Right lobe of liver (tissue), 6 donors: Measurements from ENCODE around the gene CALY. TPM values are rescaled to one million over a fixed set of nuclear protein-coding genes. Genes with fewer than 3 reads are reported as not detected.

ENCODE experiments used
- ATAC-seq, 4 donors: fragments of 200-7000 bp; cut with Tn5 transposase; one replicate each; pipeline ENCODE4 v1.9.1; 2020; ENCODE audit warnings: mild to moderate bottlenecking in 4 of 4, moderate library complexity in 4 of 4
- DNase-seq, 3 donors: peaks; one replicate each; pipeline ENCODE4 v3.0.0-alpha.2; 2020
- H3K27ac ChIP-seq, 3 donors: fragments of 200-600 bp; one replicate each; pipeline ENCODE4 v1.8.0; 2022
- H3K27me3 ChIP-seq, 2 donors: fragments of 200-600 bp; one replicate each; pipeline ENCODE4 v1.8.0; 2022
- H3K36me3 ChIP-seq, 4 donors: fragments of 200-600 bp; sonication (generic) in 1 of 4; one replicate each; pipeline versions ENCODE4 v1.5.1 to v1.8.0; 2017 to 2022; ENCODE audit warnings: control low read depth in 1 of 4
- H3K4me1 ChIP-seq, 4 donors: fragments of 200-600 bp; sonication (generic) in 1 of 4; one replicate each; pipeline versions ENCODE4 v1.5.1 to v1.8.0; 2017 to 2022; ENCODE audit warnings: control low read depth in 1 of 4
- H3K4me3 ChIP-seq, 3 donors: fragments of 200-600 bp; one replicate each; pipeline ENCODE4 v1.8.0; 2022
- H3K9me3 ChIP-seq, 4 donors: fragments of 200-600 bp; sonication (generic) in 1 of 4; one replicate each; pipeline versions ENCODE4 v1.5.1 to v1.8.0; 2017 to 2022; ENCODE audit warnings: control low read depth in 1 of 4
- CTCF ChIP-seq, 4 donors: fragments of 200-600 bp in 3 of 4; fragments of 450-650 bp in 1 of 4; IDR thresholded peaks; one replicate each; pipeline versions ENCODE4 v1.5.1 to v1.8.0; 2016 to 2022; ENCODE audit warnings: antibody characterized with exemption in 4 of 4, mild to moderate bottlenecking in 2 of 4
- POLR2A ChIP-seq: fragments of 450-650 bp; IDR thresholded peaks from one replicate; pipeline ENCODE4 v1.6.1; 2017; ENCODE audit warnings: antibody characterized with exemption, mild to moderate bottlenecking
- WGBS: methylation state at CpG from one replicate; pipeline ENCODE4 v1.1.6; 2018; ENCODE audit warnings: low coverage, low lambda C conversion rate; ENCODE audit not compliant: insufficient coverage; ENCODE audit errors: missing lambda C conversion rate; 5-methylcytosine and 5-hydroxymethylcytosine counted together
- intact Hi-C, 2 donors: fragments of 100-400 bp; cut with DNase I; formaldehyde crosslinking; loops; one replicate each; pipeline versions ENCODE4 v1.11.2 to v1.14.1; 2022
- long read RNA-seq: library from polyadenylated mRNA; unstranded; transcript quantifications from one replicate; pipeline ENCODE4 v2.0.0, GENCODE V29; 2019
- total RNA-seq, 6 experiments: library from RNA; depleted of rRNA in 2 of 6; stranded (reverse); fragments of >200 nt in 2 of 6; fragmentation: NEBNext Ultra II Directional in 3 of 6; extraction: Animal tissue kit (Norgen Biotek cat#: 25700) in 3 of 6; gene quantifications; one replicate each; pipeline versions ENCODE4 v1.1.0 to v1.2.4, GENCODE V29; 2016 to 2023
- donor health status: DM: no; HTN: yes; CAD: no.
- donor health status: DM: no; HTN: no; CAD: no.
- donor health status: DM: no; HTN: no; CAD: no.
- donor health status: DM: no; HTN: yes; CAD: no.
- donor health status: DM: no; HTN: yes; CAD: no.

Gene CALY
- total RNA-seq: not detected
- long read RNA-seq: 0 reads

- ATAC-seq (no peak), DNase-seq (no peak)
- Histone ChIP-seq H3K36me3 (no peaks in the 10 kb centered on the region), H3K4me1 (peaks cover 0 to 11% (median 0%) of the 10 kb centered on the region in 4 donors), H3K27me3 (peaks cover 0 to 22% of the 10 kb centered on the region in 2 donors), H3K9me3 (no peaks in the 10 kb centered on the region), H3K27ac (no peak within 1 kb of the TSS), H3K4me3 (no peak within 1 kb of the TSS)
- WGBS: 25% methylated on average over 9 of the region's 63 CpGs
- intact Hi-C loops: no loop called here
- TF ChIP-seq CTCF (IDR thresholded peaks at IDR 0.05) (no peak), POLR2A (no peak)
Observed at GRCh38 chr10:133336577-133337369, at the start of gene CALY. Gene CALY, minus strand, starts transcription at chr10:133336896. Its CDS starts 7,907 bp downstream, at chr10:133328989.

- whole genome bisulfite sequencing: 93% methylated on average over 2 of the region's 2 CpGs
- Histone ChIP-seq H3K27me3 (no peaks in the 10 kb centered on the region), H3K4me3 (no peak overlapping the region), H3K4me1 (peaks cover 0 to 1% (median under 1%) of the 10 kb centered on the region in 4 donors), H3K9me3 (no peaks in the 10 kb centered on the region), H3K27ac (no peak overlapping the region), H3K36me3 (no peaks in the 10 kb centered on the region)
- peak in 2 of 3 donors; percentile 2 to 5 for DNase-seq
- intact Hi-C loops: no loop called here
- TF ChIP-seq POLR2A: no peak
- TF ChIP-seq CTCF (IDR thresholded peaks at IDR 0.05): no peak
- ATAC-seq: no peak
Observed at GRCh38 chr10:133385214-133385613, 48.5 kb upstream of the CALY start.

- WGBS: 75% methylated on average over 4 of the region's 13 CpGs
Observed at GRCh38 chr10:133384071-133384470, 47.4 kb upstream of the CALY start.

GRCh38 chr10:133383551-133383950, 46.9 kb upstream of the CALY start:
- DNase-seq: peak in 1 of 3 donors; percentile 2

More at GRCh38 chr10:133384071-133384470, 47.4 kb upstream of the CALY start:
- TF ChIP-seq CTCF (IDR thresholded peaks at IDR 0.05) (no peak), POLR2A (no peak)
- no peak overlapping the region for H3K27ac ChIP-seq
- H3K36me3 ChIP-seq: no peaks in the 10 kb centered on the region
- H3K4me3 ChIP-seq: no peak overlapping the region
- H3K27me3 ChIP-seq: no peaks in the 10 kb centered on the region
- peaks cover 0 to 9% (median 3%) of the 10 kb centered on the region in 4 donors for H3K4me1 ChIP-seq
- DNase-seq (peak in 1 of 3 donors; percentile 3), ATAC-seq (no peak)
- H3K9me3 ChIP-seq: no peaks in the 10 kb centered on the region
- intact Hi-C loops: no loop called here

More at GRCh38 chr10:133383551-133383950, 46.9 kb upstream of the CALY start:
- no peaks in the 10 kb centered on the region for H3K27me3 ChIP-seq
- H3K36me3 ChIP-seq: no peaks in the 10 kb centered on the region
- no peak overlapping the region for H3K27ac ChIP-seq
- TF ChIP-seq POLR2A: no peak
- TF ChIP-seq CTCF (IDR thresholded peaks at IDR 0.05): no peak
- H3K4me1 ChIP-seq: peaks cover 0 to 9% (median 3%) of the 10 kb centered on the region in 4 donors
- H3K9me3 ChIP-seq: no peaks in the 10 kb centered on the region
- WGBS: 91% methylated on average over 4 of the region's 4 CpGs
- intact Hi-C loops: no loop called here
- ATAC-seq: no peak
- no peak overlapping the region for H3K4me3 ChIP-seq
